Measurements from ENCODE around the gene KLHL29. TPM values are rescaled to one million over a fixed set of nuclear protein-coding genes. Genes with fewer than 3 reads are reported as not detected.

Gene KLHL29
- total and polyA plus RNA-seq, 10 donors: 1.5 to 30.5 (median 9.4) TPM

GRCh38 chr2:23420091-23420839 is 35.3 kb downstream of the KLHL29 start:
- DNase-seq: peak; percentile 62
- H3K27ac ChIP-seq: peak overlapping the region in 3 of 8 donors; percentile 33 to 41 (median 38)
- H3K4me3 ChIP-seq: no peak overlapping the region
- no peaks in the 10 kb centered on the region for H3K9me3 ChIP-seq
- TF ChIP-seq CTCF (IDR thresholded peaks at IDR 0.05 in 8 of 11, conservative IDR thresholded peaks at IDR 0.05 in 3 of 11) (no peak), POLR2A (IDR thresholded peaks at IDR 0.05) (no peak), POLR2AphosphoS5 (IDR thresholded peaks at IDR 0.05) (no peak)
- H3K4me1 ChIP-seq: peaks cover 0 to 5% (median 0%) of the 10 kb centered on the region in 6 donors
- no peaks in the 10 kb centered on the region for H3K36me3 ChIP-seq
- WGBS, 5 donors: 80 to 88% (median 83%) methylated on average over 26 of the region's 26 CpGs
- no peaks in the 10 kb centered on the region for H3K27me3 ChIP-seq (replicated peaks in 1 of 7)
- intact Hi-C loops (cut with DNase I; ENCODE audit: low total_unique reads): no loop called here

GRCh38 chr2:23420840-23421476 is 36.0 kb downstream of the KLHL29 start:
- no peak for TF ChIP-seq POLR2AphosphoS5 (IDR thresholded peaks at IDR 0.05)
- no peak for TF ChIP-seq POLR2A (IDR thresholded peaks at IDR 0.05)
- no peak for TF ChIP-seq CTCF (IDR thresholded peaks at IDR 0.05 in 8 of 11, conservative IDR thresholded peaks at IDR 0.05 in 3 of 11)
- DNase-seq: no peak
- WGBS, 5 donors: 79 to 89% (median 85%) methylated on average over 9 of the region's 9 CpGs
- no peaks in the 10 kb centered on the region for H3K9me3 ChIP-seq
- H3K4me3 ChIP-seq: no peak overlapping the region
- peaks cover 0 to 5% (median 0%) of the 10 kb centered on the region in 6 donors for H3K4me1 ChIP-seq
- H3K27me3 ChIP-seq (replicated peaks in 1 of 7): peaks cover 0 to 4% (median 0%) of the 10 kb centered on the region in 7 donors
- intact Hi-C loops (cut with DNase I; ENCODE audit: low total_unique reads): no loop called here
- no peaks in the 10 kb centered on the region for H3K36me3 ChIP-seq
- no peak overlapping the region for H3K27ac ChIP-seq

- Histone ChIP-seq H3K27me3 (replicated peaks in 1 of 7) (peaks cover 0 to 4% (median 0%) of the 10 kb centered on the region in 7 donors), H3K9me3 (no peaks in the 10 kb centered on the region), H3K27ac (peak overlapping the region in 1 of 8 donors; percentile 8), H3K4me3 (no peak overlapping the region), H3K4me1 (peaks cover 0 to 6% (median 0%) of the 10 kb centered on the region in 6 donors), H3K36me3 (no peaks in the 10 kb centered on the region)
- 78 to 91% (median 84%) methylated on average over 9 to 11 of the region's 11 CpGs for WGBS, 5 donors
- DNase-seq: no peak
- intact Hi-C loops (cut with DNase I; ENCODE audit: low total_unique reads): no loop called here
- no peak for TF ChIP-seq CTCF (IDR thresholded peaks at IDR 0.05 in 8 of 11, conservative IDR thresholded peaks at IDR 0.05 in 3 of 11)
- TF ChIP-seq POLR2AphosphoS5 (IDR thresholded peaks at IDR 0.05): no peak
- TF ChIP-seq POLR2A (IDR thresholded peaks at IDR 0.05): no peak
Measured at GRCh38 chr2:23422089-23423061, 37.4 kb downstream of the KLHL29 start.
